SK-N-SH (cell line): ENCODE data around the gene CUX1. TPM values are rescaled to one million over a fixed set of nuclear protein-coding genes. Genes with fewer than 3 reads are reported as not detected.

Experiments
- CTCF ChIA-PET: fragments of 300-600, 350-600 bp; formaldehyde crosslinking; extraction: SDS; loops from one replicate; lab custom pipeline; 2021; lab: Yijun Ruan, JAX
- POLR2A ChIA-PET: fragments of 350-600 bp; sonication (Branson Sonifier 250); formaldehyde crosslinking; extraction: SDS; loops from one replicate; lab custom pipeline; 2020; ENCODE audit warnings: antibody characterized with exemption, inconsistent platforms; lab: Yijun Ruan, JAX
- DNase-seq: peaks from one replicate; pipeline ENCODE4 v3.0.0; 2012
- H2AFZ ChIP-seq: fragments of 200-600 bp; sonication (generic); 2 replicates; pipeline ENCODE4 v1.8.1; 2016; ENCODE audit warnings: antibody characterized with exemption, mild to moderate bottlenecking, low read depth
- H3F3A ChIP-seq: fragments of 200-600 bp; sonication (generic); replicated peaks from 2 replicates; pipeline ENCODE3; 2016; ENCODE audit warnings: antibody characterized with exemption, mild to moderate bottlenecking; ENCODE audit not compliant: insufficient read depth
- H3K27ac ChIP-seq, 2 experiments: fragments of 200-500 bp in 1 of 2; fragments of 200-600 bp in 1 of 2; sonication (Bioruptor generic) in 1 of 2; sonication (generic), shearing (Covaris generic) in 1 of 2; 2 replicates each; pipeline versions ENCODE4 v1.5.1 to v1.6.1; 2014 to 2016; ENCODE audit warnings: low read depth in 2 of 2, inconsistent platforms in 1 of 2, low read length in 1 of 2, mild to moderate bottlenecking in 1 of 2, mixed read lengths in 1 of 2
- H3K27me3 ChIP-seq: fragments of 200-600 bp; sonication (generic), shearing (Covaris generic); 2 replicates; pipeline ENCODE4 v1.6.1; 2016; ENCODE audit warnings: mixed run types; ENCODE audit not compliant: insufficient read depth
- H3K36me3 ChIP-seq, 2 experiments: fragments of 200-500 bp in 1 of 2; fragments of 200-600 bp in 1 of 2; sonication (Bioruptor generic) in 1 of 2; sonication (generic) in 1 of 2; replicated peaks in 1 of 2; 2 replicates each; pipeline versions ENCODE3 to v1.5.1; 2014 to 2016; ENCODE audit warnings: low read length in 1 of 2, mild to moderate bottlenecking in 1 of 2; ENCODE audit not compliant: insufficient read depth in 2 of 2, control insufficient read depth in 1 of 2
- H3K4me1 ChIP-seq, 2 experiments: fragments of 200-500 bp in 1 of 2; fragments of 200-600 bp in 1 of 2; sonication (Bioruptor generic) in 1 of 2; sonication (generic), shearing (Covaris generic) in 1 of 2; 2 replicates each; pipeline versions ENCODE4 v1.5.1 to v1.6.1; 2014 to 2016; ENCODE audit warnings: low read depth in 1 of 2, low read length in 1 of 2, mixed run types in 1 of 2; ENCODE audit not compliant: insufficient read depth in 2 of 2, control insufficient read depth in 1 of 2
- H3K4me2 ChIP-seq: fragments of 200-600 bp; sonication (generic), shearing (Covaris generic); 2 replicates; pipeline ENCODE4 v1.6.1; 2017; ENCODE audit warnings: mixed run types
- H3K4me3 ChIP-seq, 2 experiments: fragments of 200-500 bp in 1 of 2; fragments of 200-600 bp in 1 of 2; sonication (Bioruptor generic) in 1 of 2; sonication (generic), shearing (Covaris generic) in 1 of 2; 2 replicates each; pipeline versions ENCODE4 v1.5.1 to v1.8.1; 2014 to 2016; ENCODE audit warnings: low read depth in 2 of 2, inconsistent platforms in 1 of 2, low read length in 1 of 2, mild to moderate bottlenecking in 1 of 2, mixed read lengths in 1 of 2, moderate library complexity in 1 of 2
- H3K79me2 ChIP-seq: fragments of 200-600 bp; sonication (generic); 2 replicates; pipeline ENCODE4 v1.8.1; 2017; ENCODE audit warnings: mild to moderate bottlenecking; ENCODE audit not compliant: insufficient read depth
- H3K9ac ChIP-seq: fragments of 200-600 bp; sonication (generic); 2 replicates; pipeline ENCODE4 v1.6.1; 2017; ENCODE audit warnings: mixed run types
- H3K9me2 ChIP-seq: fragments of 200-600 bp; sonication (generic); 2 replicates; pipeline ENCODE4 v1.6.1; 2017; ENCODE audit warnings: mixed run types
- H3K9me3 ChIP-seq: fragments of 200-600 bp; sonication (generic); 2 replicates; pipeline ENCODE4 v1.6.1; 2017; ENCODE audit warnings: mixed run types, mild to moderate bottlenecking, moderate library complexity
- H4K20me1 ChIP-seq: fragments of 200-600 bp; sonication (generic); 2 replicates; pipeline ENCODE4 v1.6.1; 2017; ENCODE audit warnings: mild to moderate bottlenecking, mixed run types; ENCODE audit not compliant: insufficient read depth
- EZH2phosphoT487 ChIP-seq: fragments of 200-600 bp; sonication (generic); IDR thresholded peaks from 2 replicates; pipeline ENCODE4 v1.6.1; 2017; ENCODE audit warnings: low read depth, mixed run types, mild to moderate bottlenecking, antibody characterized with exemption, moderate library complexity, borderline replicate concordance
- FOSL2 ChIP-seq: IDR thresholded peaks from 2 replicates; pipeline ENCODE4 v1.4.0; 2012; ENCODE audit warnings: low read depth, mild to moderate bottlenecking, moderate library complexity, borderline replicate concordance
- MEF2A ChIP-seq: IDR thresholded peaks from 2 replicates; pipeline ENCODE4 v1.4.0; 2012; ENCODE audit warnings: low read depth, borderline replicate concordance
- NRF1 ChIP-seq: IDR thresholded peaks from 2 replicates; pipeline ENCODE4 v1.6.1; 2012; ENCODE audit warnings: low read depth, mild to moderate bottlenecking, low read length
- RAD21 ChIP-seq: IDR thresholded peaks from 2 replicates; pipeline ENCODE4 v1.6.1; 2012; ENCODE audit warnings: mild to moderate bottlenecking, low read length
- RFX5 ChIP-seq: IDR thresholded peaks from 2 replicates; pipeline ENCODE4 v1.6.1; 2012; ENCODE audit warnings: mild to moderate bottlenecking, improper control_type of control experiment, low read length
- RXRA ChIP-seq: IDR thresholded peaks from 2 replicates; pipeline ENCODE4 v1.4.0; 2012; ENCODE audit warnings: low read depth, mild to moderate bottlenecking, borderline replicate concordance
- SIN3A ChIP-seq: IDR thresholded peaks from 2 replicates; pipeline ENCODE4 v1.6.1; 2012; ENCODE audit warnings: low read depth, mild to moderate bottlenecking, low read length, moderate library complexity, borderline replicate concordance
- SMC3 ChIP-seq: IDR thresholded peaks from 2 replicates; pipeline ENCODE4 v1.6.1; 2012; ENCODE audit warnings: low read depth, low read length, improper control_type of control experiment
- TAF1 ChIP-seq: IDR thresholded peaks from 2 replicates; pipeline ENCODE4 v1.6.1; 2012; ENCODE audit warnings: low read depth, mild to moderate bottlenecking, low read length, moderate library complexity, borderline replicate concordance
- TEAD4 ChIP-seq: IDR thresholded peaks from 2 replicates; pipeline ENCODE4 v1.4.0; 2012; ENCODE audit warnings: mild to moderate bottlenecking, borderline replicate concordance; ENCODE audit not compliant: insufficient read depth
- USF1 ChIP-seq: IDR thresholded peaks from 2 replicates; pipeline ENCODE4 v1.4.0; 2012; ENCODE audit warnings: low read depth, borderline replicate concordance
- USF2 ChIP-seq: fragments of 150-350 bp; IDR thresholded peaks from 2 replicates; pipeline ENCODE4 v1.6.1; 2017; ENCODE audit warnings: antibody characterized with exemption, low read length, low read depth, borderline replicate concordance
- ZBTB33 ChIP-seq: IDR thresholded peaks from 2 replicates; pipeline ENCODE4 v1.4.0; 2012; ENCODE audit warnings: low read depth, borderline replicate concordance
- WGBS: methylation state at CpG from one replicate; pipeline ENCODE4 v1.1.6; 2017; ENCODE audit warnings: low lambda C conversion rate; 5-methylcytosine and 5-hydroxymethylcytosine counted together
- polyA plus RNA-seq, 3 experiments: library from polyadenylated mRNA; depleted of rRNA; stranded (reverse); fragments of >200 nt; gene quantifications; 2 replicates each; pipeline ENCODE4 v1.2.3, GENCODE V29; 2012

The CUX1 gene
- polyA plus RNA-seq, 1 of the 3 experiments (the other 2 are of a cell fraction) = 68.6 TPM

GRCh38 chr7:101869901-101870290 is 52.5 kb downstream of the CUX1 start:
- 91% methylated on average over 7 of the region's 7 CpGs for WGBS
- no peaks in the 10 kb centered on the region for H3K36me3 ChIP-seq
- H2AFZ ChIP-seq = no peak overlapping the region
- peaks cover 19% of the 10 kb centered on the region for H3F3A ChIP-seq
- no peak for DNase-seq
- CTCF ChIA-PET = interaction anchor here (1.0 to 3.8 kb wide), 6 partner anchors 10 to 366 kb away, joined by 3 to 22 read pairs (median 4); no protein-coding TSS in a partner anchor
- no peak overlapping the region for H3K4me3 ChIP-seq
- no peak overlapping the region for H3K9ac ChIP-seq
- TF ChIP-seq TEAD4 (no peak), MEF2A (no peak), FOSL2 (no peak), RFX5 (no peak), RAD21 (no peak), EZH2phosphoT487 (no peak), SMC3 (no peak), RXRA (no peak), USF2 (no peak), NRF1 (no peak), SIN3A (no peak), TAF1 (no peak), ZBTB33 (no peak), USF1 (no peak)
- H4K20me1 ChIP-seq = peaks cover 58% of the 10 kb centered on the region
- POLR2A ChIA-PET = no interaction called here
- H3K79me2 ChIP-seq = peaks cover 98% of the 10 kb centered on the region
- no peaks in the 10 kb centered on the region for H3K27me3 ChIP-seq
- no peak overlapping the region for H3K27ac ChIP-seq
- H3K9me2 ChIP-seq = no peaks in the 10 kb centered on the region
- H3K4me2 ChIP-seq = no peak overlapping the region
- no peaks in the 10 kb centered on the region for H3K9me3 ChIP-seq
- peaks cover 19 to 20% of the 10 kb centered on the region in 2 experiments; a peak in 3 of 4 replicates for H3K4me1 ChIP-seq
